ENCODE results near the gene TXN2. TPM values are rescaled to one million over a fixed set of nuclear protein-coding genes. Genes with fewer than 3 reads are reported as not detected.

The TXN2 gene
- total RNA-seq, 1 donor from 2014 or later, result 61.0 TPM

DNA sequence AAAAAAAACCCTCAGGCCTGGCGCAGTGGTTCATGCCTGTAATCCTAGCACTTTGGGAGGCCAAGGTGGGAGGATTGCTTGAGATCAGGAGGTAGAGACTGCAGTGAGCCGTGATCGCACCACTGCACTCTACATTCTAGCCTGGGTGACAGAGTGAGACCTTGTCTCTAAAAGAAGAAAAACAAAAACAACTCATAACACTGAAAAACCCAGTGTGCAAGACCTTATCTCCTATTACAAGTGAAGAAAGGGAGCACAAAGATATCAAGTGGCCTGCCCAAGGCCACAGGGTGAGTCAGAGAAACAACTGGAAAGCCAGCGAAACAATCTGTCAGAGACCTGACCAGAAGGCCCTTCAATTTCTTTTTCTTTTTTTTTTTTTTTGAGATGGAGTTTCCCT is 2.5 kb downstream of the TXN2 start:
- Histone ChIP-seq H3K9ac (ENCODE audit: low read length) (no peak overlapping the region), H2AFZ (ENCODE audit: low read depth, low read length) (no peak overlapping the region), H3K79me2 (ENCODE audit: insufficient read depth, low read length) (peaks cover 32% of the 10 kb centered on the region), H3K4me3 (ENCODE audit: insufficient read depth, low read depth, low read length) (no peak overlapping the region), H4K20me1 (ENCODE audit: insufficient read depth, low read length) (no peaks in the 10 kb centered on the region), H3K4me2 (ENCODE audit: low read length) (no peak overlapping the region), H3K27me3 (ENCODE audit: insufficient read depth, low read length) (no peaks in the 10 kb centered on the region), H3K9me3 (ENCODE audit: insufficient read depth, low read depth, low read length) (no peaks in the 10 kb centered on the region), H3K27ac (ENCODE audit: low read depth, low read length) (no peak overlapping the region), H3K4me1 (ENCODE audit: insufficient read depth, low read length) (peaks cover 9% of the 10 kb centered on the region), H3K36me3 (ENCODE audit: insufficient read depth, low read length) (peaks cover 14% of the 10 kb centered on the region)
- Mint-ChIP-seq H3K9me3 (ENCODE audit: unreplicated experiment) (no peaks in the 10 kb centered on the region), H3K27me3 (ENCODE audit: low read depth, unreplicated experiment) (no peaks in the 10 kb centered on the region), H3K27ac (ENCODE audit: unreplicated experiment) (no peak overlapping the region), H3K36me3 (ENCODE audit: low read depth, unreplicated experiment) (peaks cover 24% of the 10 kb centered on the region), H3K4me3 (ENCODE audit: unreplicated experiment) (peak overlapping the region; percentile 67), H3K4me1 (ENCODE audit: low read depth, unreplicated experiment) (peaks cover 21% of the 10 kb centered on the region)
- TF ChIP-seq EZH2 (IDR thresholded peaks at IDR 0.05; ENCODE audit: insufficient read depth, low read length), result no peak
- TF ChIP-seq, protein P1, sequence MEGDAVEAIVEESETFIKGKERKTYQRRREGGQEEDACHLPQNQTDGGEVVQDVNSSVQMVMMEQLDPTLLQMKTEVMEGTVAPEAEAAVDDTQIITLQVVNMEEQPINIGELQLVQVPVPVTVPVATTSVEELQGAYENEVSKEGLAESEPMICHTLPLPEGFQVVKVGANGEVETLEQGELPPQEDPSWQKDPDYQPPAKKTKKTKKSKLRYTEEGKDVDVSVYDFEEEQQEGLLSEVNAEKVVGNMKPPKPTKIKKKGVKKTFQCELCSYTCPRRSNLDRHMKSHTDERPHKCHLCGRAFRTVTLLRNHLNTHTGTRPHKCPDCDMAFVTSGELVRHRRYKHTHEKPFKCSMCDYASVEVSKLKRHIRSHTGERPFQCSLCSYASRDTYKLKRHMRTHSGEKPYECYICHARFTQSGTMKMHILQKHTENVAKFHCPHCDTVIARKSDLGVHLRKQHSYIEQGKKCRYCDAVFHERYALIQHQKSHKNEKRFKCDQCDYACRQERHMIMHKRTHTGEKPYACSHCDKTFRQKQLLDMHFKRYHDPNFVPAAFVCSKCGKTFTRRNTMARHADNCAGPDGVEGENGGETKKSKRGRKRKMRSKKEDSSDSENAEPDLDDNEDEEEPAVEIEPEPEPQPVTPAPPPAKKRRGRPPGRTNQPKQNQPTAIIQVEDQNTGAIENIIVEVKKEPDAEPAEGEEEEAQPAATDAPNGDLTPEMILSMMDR (IDR thresholded peaks at IDR 0.05; ENCODE audit: insufficient read depth, low read depth, low read length), result no peak
- FAIRE-seq (no peak), DNase-seq (ENCODE audit: low read depth) (no peak)

DNA sequence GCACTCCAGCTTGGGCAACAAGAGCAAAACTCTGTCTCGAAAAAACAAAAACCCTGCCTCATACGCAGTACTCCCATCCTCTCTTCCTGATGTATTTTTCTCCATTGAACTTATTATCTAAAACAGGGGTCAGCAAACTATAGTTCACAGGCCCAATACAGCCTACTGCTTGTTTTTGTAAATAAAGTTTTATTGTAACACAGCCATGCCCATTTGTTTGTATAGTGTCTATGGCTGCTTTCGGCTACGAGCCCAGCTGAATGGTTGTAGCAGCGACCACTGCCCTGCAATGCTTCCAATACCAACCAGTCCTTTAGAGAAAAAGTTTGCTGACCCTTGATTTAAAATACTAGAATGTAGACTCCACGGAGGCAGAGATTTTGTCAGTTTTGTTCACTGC is 6.1 kb downstream of the TXN2 start:
- no peak for DNase-seq (ENCODE audit: low read depth)
- Histone ChIP-seq H3K9me3 (ENCODE audit: insufficient read depth, low read depth, low read length) (no peaks in the 10 kb centered on the region), H3K4me2 (ENCODE audit: low read length) (no peak overlapping the region), H3K4me1 (ENCODE audit: insufficient read depth, low read length) (peaks cover 23% of the 10 kb centered on the region), H3K27ac (ENCODE audit: low read depth, low read length) (no peak overlapping the region), H4K20me1 (ENCODE audit: insufficient read depth, low read length) (no peaks in the 10 kb centered on the region), H2AFZ (ENCODE audit: low read depth, low read length) (no peak overlapping the region), H3K79me2 (ENCODE audit: insufficient read depth, low read length) (peaks cover 30% of the 10 kb centered on the region), H3K36me3 (ENCODE audit: insufficient read depth, low read length) (peaks cover 14% of the 10 kb centered on the region), H3K27me3 (ENCODE audit: insufficient read depth, low read length) (no peaks in the 10 kb centered on the region), H3K4me3 (ENCODE audit: insufficient read depth, low read depth, low read length) (no peak overlapping the region), H3K9ac (ENCODE audit: low read length) (no peak overlapping the region)
- FAIRE-seq, result no peak
- H3K4me3 Mint-ChIP-seq (ENCODE audit: unreplicated experiment), result no peak overlapping the region
- H3K9me3 Mint-ChIP-seq (ENCODE audit: unreplicated experiment), result no peaks in the 10 kb centered on the region
- H3K27me3 Mint-ChIP-seq (ENCODE audit: low read depth, unreplicated experiment), result no peaks in the 10 kb centered on the region
- H3K27ac Mint-ChIP-seq (ENCODE audit: unreplicated experiment), result no peak overlapping the region
- H3K36me3 Mint-ChIP-seq (ENCODE audit: low read depth, unreplicated experiment), result peaks cover 25% of the 10 kb centered on the region
- peaks cover 31% of the 10 kb centered on the region for H3K4me1 Mint-ChIP-seq (ENCODE audit: low read depth, unreplicated experiment)
- TF ChIP-seq, protein P1 (IDR thresholded peaks at IDR 0.05; ENCODE audit: insufficient read depth, low read depth, low read length), result no peak
- no peak for TF ChIP-seq EZH2 (IDR thresholded peaks at IDR 0.05; ENCODE audit: insufficient read depth, low read length)

DNA sequence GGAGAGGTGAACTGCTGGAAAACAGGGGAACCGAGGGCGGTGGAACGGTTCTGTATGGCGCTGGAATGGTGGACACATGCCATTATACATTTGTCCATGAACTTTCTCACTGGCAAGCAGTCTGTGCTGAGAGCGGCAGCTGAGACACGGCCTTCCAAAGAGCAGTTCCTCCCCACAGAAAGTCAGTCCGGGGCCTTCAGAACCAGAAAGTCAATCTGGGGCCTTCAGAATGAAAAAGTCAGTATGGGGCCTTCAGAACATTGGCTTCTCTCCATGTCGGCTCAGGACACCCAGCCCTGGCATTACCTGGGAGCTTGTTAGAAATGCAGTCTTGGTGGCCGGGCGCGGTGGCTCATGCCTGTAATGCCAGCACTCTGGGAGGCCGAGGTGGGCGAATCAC is 8.8 kb downstream of the TXN2 start:
- H3K4me2 ChIP-seq (ENCODE audit: low read length), result no peak overlapping the region
- H3K36me3 Mint-ChIP-seq (ENCODE audit: low read depth, unreplicated experiment), result peaks cover 26% of the 10 kb centered on the region
- peaks cover 41% of the 10 kb centered on the region for H3K4me1 Mint-ChIP-seq (ENCODE audit: low read depth, unreplicated experiment)
- H3K4me3 Mint-ChIP-seq (ENCODE audit: unreplicated experiment), result no peak overlapping the region
- peaks cover 43% of the 10 kb centered on the region for H3K4me1 ChIP-seq (ENCODE audit: insufficient read depth, low read length)
- no peak for FAIRE-seq
- TF ChIP-seq, protein P1 (IDR thresholded peaks at IDR 0.05; ENCODE audit: insufficient read depth, low read depth, low read length), result no peak
- TF ChIP-seq EZH2 (IDR thresholded peaks at IDR 0.05; ENCODE audit: insufficient read depth, low read length), result no peak
- no peaks in the 10 kb centered on the region for H3K9me3 Mint-ChIP-seq (ENCODE audit: unreplicated experiment)
- peaks cover 12% of the 10 kb centered on the region for H3K36me3 ChIP-seq (ENCODE audit: insufficient read depth, low read length)
- no peak overlapping the region for H3K27ac Mint-ChIP-seq (ENCODE audit: unreplicated experiment)
- no peak overlapping the region for H2AFZ ChIP-seq (ENCODE audit: low read depth, low read length)
- H3K27me3 Mint-ChIP-seq (ENCODE audit: low read depth, unreplicated experiment), result no peaks in the 10 kb centered on the region
- H3K79me2 ChIP-seq (ENCODE audit: insufficient read depth, low read length), result peaks cover 27% of the 10 kb centered on the region
- no peak overlapping the region for H3K27ac ChIP-seq (ENCODE audit: low read depth, low read length)
- no peaks in the 10 kb centered on the region for H3K9me3 ChIP-seq (ENCODE audit: insufficient read depth, low read depth, low read length)
- peak overlapping the region; percentile 71 for H3K9ac ChIP-seq (ENCODE audit: low read length)
- DNase-seq (ENCODE audit: low read depth), result no peak
- H4K20me1 ChIP-seq (ENCODE audit: insufficient read depth, low read length), result no peaks in the 10 kb centered on the region
- H3K27me3 ChIP-seq (ENCODE audit: insufficient read depth, low read length), result no peaks in the 10 kb centered on the region
- H3K4me3 ChIP-seq (ENCODE audit: insufficient read depth, low read depth, low read length), result no peak overlapping the region
